Embryonic facial prominence (tissue), 1 donor: ENCODE measurements around the gene CMTM1.
"Not testable (repeated sequence)": the region's sequence is repeated elsewhere in the genome, so short reads cannot be mapped to it uniquely, and the experiment has no call there.

Experiments
- DNase-seq: peaks from one replicate; pipeline ENCODE4 v3.0.0-alpha.2; 2016; ENCODE audit errors: extremely low spot score

The CMTM1 gene

GRCh38 chr16:66614161-66614802 is 48.0 kb downstream of the CMTM1 start:
- DNase-seq = no peak

GRCh38 chr16:66616169-66616568 is 49.9 kb downstream of the CMTM1 start:
- DNase-seq = no peak

- DNase-seq = no peak
Measured at GRCh38 chr16:66616592-66616991, 50.4 kb downstream of the CMTM1 start.

GRCh38 chr16:66617010-66617434 is 50.8 kb downstream of the CMTM1 start:
- no peak for DNase-seq

- DNase-seq = no peak
Measured at GRCh38 chr16:66617728-66618127, 51.5 kb downstream of the CMTM1 start.

- DNase-seq = no peak
Measured at GRCh38 chr16:66618588-66619375, 52.5 kb downstream of the CMTM1 start.

GRCh38 chr16:66619534-66620428 is 53.5 kb downstream of the CMTM1 start:
- DNase-seq = no peak

GRCh38 chr16:66620429-66620795 is 54.2 kb downstream of the CMTM1 start:
- DNase-seq = no peak

GRCh38 chr16:66621973-66622372 is 55.7 kb downstream of the CMTM1 start:
- no peak for DNase-seq

GRCh38 chr16:66622863-66623262 is 56.6 kb downstream of the CMTM1 start:
- no peak for DNase-seq

- DNase-seq = no peak
Measured at GRCh38 chr16:66623755-66624154, 57.5 kb downstream of the CMTM1 start.

GRCh38 chr16:66627611-66628378 is 61.6 kb downstream of the CMTM1 start:
- DNase-seq = not testable (repeated sequence)
